GM18507 (cell line): Measurements from ENCODE around the gene ENTPD2.

Experiments used
- DNase-seq: peaks from one replicate; pipeline ENCODE4 v3.0.0; 2011; ENCODE audit warnings: low read depth; ENCODE audit not compliant: insufficient read length; ENCODE audit errors: extremely low spot score
- FAIRE-seq: peaks from 2 replicates; lab custom pipeline; 2011; peaks lifted over from hg19 to GRCh38; lab: Jason Lieb, UNC

ENTPD2 gene

GRCh38 chr9:137021568-137021978 lies 32.3 kb downstream of the ENTPD2 start:
- DNase-seq (no peak), FAIRE-seq (no peak)

DNA sequence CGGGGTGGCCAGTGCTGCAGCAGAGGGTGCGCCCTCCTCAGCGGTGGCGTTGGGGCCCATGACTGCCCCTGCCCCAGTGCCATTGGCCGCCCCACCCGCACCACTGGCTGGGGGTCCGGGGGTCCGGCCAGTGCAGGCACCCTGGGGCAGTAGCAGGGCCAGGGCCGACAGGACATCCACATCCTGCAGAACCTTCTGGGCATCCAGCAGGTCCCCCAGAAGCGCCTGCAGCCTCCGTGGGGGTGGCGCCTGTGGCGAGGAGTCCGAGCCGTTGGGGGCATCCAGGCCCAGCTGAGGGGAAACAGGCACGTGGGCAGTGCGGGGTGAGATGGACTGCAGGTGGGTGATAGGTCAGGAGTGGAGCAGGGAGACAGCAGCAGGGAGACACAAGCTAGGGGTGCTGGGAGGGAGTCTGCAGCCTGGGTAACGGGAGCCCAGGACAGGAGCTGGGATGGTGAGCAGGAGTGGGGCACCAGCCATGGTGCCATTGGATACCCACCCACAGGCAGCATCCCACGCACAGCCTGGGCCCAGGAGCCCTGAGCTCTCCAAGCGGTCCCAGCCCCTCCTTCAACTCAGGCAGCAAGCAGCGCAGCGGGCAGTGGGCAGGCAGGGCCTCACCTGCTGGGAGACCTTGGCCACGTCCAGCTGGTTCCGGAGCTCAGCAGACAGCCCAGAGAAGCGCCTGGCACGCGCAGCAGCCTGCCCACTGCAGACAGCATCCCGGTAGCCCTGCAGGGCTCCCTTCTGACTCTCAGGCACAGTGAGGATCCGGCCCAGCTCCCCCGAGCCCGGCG lies 32.9 kb downstream of the ENTPD2 start:
- FAIRE-seq: no peak

GRCh38 chr9:137019891-137020683 lies 33.8 kb downstream of the ENTPD2 start:
- DNase-seq: no peak
- FAIRE-seq: no peak

More for the DNA sequence above, 32.9 kb downstream of the ENTPD2 start:
- DNase-seq: no peak

- DNase-seq (no peak), FAIRE-seq (no peak)
Measured at GRCh38 chr9:137018761-137019559, 34.9 kb downstream of the ENTPD2 start.

DNA sequence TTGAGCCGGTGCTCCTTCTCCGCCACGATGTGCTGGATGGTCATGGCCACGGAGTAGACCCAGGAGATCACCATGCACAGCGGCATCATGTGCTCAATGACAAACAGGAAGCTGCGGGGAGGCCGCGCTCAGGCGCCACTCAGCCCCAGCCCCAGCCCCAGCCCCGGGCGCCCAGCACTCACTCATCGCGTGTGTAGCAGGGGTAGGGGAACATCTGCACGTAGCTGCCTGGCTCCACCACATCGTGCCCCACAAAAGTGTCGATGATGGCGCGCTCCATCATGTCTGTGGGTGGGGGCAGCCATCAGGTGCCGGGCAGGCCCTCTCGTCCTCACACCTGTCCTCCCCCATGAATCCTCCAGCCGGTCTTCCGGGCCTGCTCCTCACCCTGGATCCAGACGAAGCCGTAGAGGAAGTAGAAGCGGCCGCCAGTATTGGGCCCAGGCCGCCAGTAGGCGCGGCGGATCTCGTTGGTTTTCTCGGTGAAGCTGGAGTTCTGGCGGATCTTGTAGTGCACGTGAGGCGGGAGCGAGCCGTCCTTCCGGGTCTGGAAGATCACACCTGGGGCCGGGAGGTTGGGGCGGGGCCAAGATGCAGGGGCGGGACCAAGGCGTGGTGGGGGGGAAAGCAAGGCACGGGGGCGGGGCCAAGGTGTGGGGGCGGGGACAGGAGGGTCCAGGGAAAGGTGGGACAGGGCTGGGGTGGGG lies 35.9 kb downstream of the ENTPD2 start:
- no peak for DNase-seq
- FAIRE-seq: no peak

DNA sequence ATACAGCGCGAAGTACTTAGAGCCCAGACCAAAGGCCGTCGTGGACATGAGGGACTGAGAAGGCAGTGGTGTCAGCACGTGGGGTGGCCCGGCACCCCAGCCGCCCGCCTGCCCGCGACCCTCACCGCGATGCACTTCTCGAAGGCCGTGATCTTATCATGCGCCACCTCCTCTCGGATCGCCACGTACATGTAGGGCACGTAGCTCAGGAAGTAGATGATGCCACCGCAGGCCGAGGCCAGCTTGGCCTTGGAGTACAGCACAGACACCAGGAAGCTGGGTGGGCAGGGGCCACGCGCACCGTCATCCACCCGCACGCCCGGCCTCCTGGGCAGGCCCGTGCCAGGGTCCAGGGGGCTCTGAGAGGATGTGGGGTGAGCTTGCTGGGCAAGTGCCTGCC lies 36.8 kb downstream of the ENTPD2 start:
- FAIRE-seq: no peak
- no peak for DNase-seq

DNA sequence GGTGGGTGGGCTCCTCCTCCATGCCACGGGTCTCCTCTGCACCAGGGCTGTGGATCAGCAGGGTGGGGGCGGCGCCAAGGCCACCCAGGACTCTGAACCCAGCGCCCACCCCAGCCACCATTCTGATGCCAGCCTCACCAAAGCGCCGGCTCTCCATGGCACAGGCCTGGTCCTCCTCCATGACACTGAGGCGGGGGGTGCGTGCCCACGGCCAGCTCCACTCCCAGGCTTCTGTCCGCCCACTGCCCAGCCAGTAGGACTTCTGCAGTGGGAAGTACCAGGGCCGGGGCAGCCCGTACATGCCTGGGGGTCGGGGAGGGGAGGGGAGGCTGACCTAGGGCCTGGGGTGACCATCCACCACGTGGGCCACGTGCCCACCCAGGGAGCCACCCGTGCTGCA lies 37.4 kb downstream of the ENTPD2 start:
- DNase-seq: no peak
- no peak for FAIRE-seq

GRCh38 chr9:137015976-137016375 lies 37.9 kb downstream of the ENTPD2 start:
- DNase-seq: no peak
- no peak for FAIRE-seq

- DNase-seq: no peak
- FAIRE-seq: no peak
Measured at GRCh38 chr9:137015540-137015930, 38.3 kb downstream of the ENTPD2 start.

DNA sequence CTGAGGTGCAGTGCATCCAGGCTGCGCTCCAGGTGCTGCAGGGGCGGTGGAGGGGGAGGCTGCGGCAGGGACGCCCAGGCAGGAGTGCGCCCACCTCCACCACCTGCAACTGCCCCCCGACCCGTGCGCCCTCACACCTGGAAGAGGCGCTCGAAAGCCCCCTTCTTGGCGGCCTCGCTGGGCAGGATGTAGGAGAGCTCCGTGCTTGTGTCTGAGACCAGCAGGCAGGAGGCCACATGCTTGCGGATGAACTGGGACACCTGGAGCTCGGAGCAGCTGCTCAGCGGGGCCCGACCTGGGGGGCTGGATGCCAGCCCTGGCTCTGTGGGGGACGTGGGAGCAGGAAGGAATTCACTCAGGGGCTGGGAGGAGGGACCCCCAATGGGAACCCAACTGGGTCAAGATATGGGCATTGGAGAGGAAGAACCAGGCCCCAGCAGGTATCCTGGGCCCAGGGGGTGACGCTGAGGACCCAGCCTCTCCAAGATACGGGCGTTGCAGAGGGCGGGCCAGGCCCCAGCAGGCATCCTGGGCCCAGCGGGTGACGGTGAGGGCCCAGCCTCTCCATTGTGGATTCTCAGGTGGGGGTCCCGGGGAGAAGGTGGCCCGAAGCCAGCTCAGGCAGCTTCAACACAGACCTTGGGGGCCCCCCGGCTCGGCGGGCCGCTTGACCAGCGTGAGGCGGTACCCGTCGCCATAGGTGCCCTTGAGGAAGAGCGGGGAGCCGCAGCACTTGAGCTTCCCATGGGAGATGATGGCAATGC lies 38.9 kb downstream of the ENTPD2 start:
- FAIRE-seq (no peak), DNase-seq (no peak)

GRCh38 chr9:137014166-137014565 lies 39.7 kb downstream of the ENTPD2 start:
- DNase-seq: no peak
- no peak for FAIRE-seq

DNA sequence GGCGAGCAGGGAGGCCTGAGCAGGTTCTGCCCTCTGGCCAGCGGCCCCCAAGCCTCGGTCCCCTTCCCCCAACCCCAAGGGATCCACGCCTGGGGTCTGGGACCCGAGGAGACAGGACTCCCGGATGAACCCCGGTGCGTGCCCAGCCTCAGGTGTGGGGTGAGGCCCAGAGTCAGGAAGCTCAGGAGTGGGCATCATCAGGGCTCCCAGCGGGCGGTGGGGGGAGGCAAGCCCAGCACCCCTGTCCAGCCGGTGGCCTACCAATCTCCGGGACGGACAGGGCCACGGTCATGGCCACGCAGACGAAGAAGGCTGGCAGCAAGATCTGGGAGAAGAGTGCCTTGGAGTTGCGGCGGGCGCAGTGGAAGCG lies 40.3 kb downstream of the ENTPD2 start:
- DNase-seq: no peak
- no peak for FAIRE-seq

GRCh38 chr9:137012694-137013570 lies 40.9 kb downstream of the ENTPD2 start:
- no peak for FAIRE-seq
- no peak for DNase-seq

- DNase-seq: no peak
- FAIRE-seq: no peak
Measured at GRCh38 chr9:137011907-137012675, 41.8 kb downstream of the ENTPD2 start.

GRCh38 chr9:137011156-137011555 lies 42.7 kb downstream of the ENTPD2 start:
- no peak for FAIRE-seq

DNA sequence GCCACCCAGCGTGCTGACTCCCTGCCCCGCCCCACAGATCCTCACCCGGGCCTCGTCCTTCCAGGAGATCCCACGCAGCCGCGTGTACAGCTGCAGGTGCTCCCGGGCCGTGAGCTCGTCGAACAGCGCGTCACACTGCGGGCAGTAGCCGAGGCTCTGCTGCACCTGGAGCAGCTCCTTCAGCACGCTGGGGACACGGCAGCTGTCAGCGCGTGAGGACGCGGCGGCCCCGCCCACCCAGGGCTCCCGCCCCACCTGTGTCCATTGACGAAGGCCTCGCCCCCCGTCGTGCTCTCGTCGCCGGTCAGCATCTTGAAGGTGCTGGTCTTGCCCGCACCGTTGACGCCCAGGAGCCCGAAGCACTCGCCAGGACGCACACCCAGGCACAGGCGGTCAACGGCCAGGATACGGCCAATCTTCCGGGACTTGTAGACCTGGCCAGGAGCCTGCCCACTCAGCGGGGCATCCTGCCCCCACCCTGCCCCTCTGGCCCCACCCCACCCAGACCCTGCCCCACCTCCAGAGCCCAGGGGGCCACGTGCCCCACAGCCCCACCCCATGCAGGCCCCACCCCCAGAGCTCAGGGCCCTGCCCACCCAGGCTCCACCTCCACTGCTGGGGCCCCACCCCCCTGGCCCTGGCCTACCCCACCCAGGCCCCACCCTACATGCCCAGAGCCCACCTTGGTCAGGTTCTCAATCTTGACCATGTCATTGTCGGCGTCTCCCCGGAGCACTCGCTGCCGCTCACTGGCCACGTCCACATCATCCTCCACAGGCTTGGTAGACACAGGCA lies 43.7 kb downstream of the ENTPD2 start:
- FAIRE-seq (no peak), DNase-seq (no peak)

More at GRCh38 chr9:137011156-137011555, 42.7 kb downstream of the ENTPD2 start:
- no peak for DNase-seq
